Measurements from ENCODE around the gene GFPT1.
A peak's percentile ranks its signal among the peaks of the same experiment; 100 is the strongest.

Gene GFPT1

DNA sequence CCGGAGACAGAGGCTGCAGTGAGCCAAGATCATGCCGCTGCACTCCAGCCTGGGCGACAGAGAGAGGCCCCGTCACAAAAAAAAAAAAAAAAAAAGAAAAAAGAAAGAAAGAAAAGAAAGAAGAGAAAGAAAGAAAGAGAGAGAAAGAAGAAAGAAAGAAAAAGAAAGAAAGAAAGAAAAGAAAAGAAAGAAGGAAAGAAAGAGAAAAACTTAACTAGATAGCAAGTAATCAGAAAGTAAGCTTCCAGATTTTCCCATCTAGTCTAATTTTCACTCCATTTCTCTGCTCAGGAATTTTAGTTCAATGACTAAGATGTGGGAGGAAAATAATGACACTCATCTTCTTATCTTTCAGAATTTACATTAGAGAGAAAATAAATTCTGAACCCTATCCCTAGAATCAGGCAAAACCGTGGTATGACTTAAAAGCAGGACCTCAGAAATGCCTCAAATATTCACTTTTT lies 2.4 kb downstream of the GFPT1 start:
- peaks cover 0 to 3% of the 10 kb centered on the region in 2 experiments; a peak in 1 of 3 replicates for H3K36me3 ChIP-seq (ENCODE audit: control insufficient read depth in 2 of 2, insufficient read depth in 1 of 2, low read length in 2 of 2)
- no peaks in the 10 kb centered on the region for H3K9me3 ChIP-seq (ENCODE audit: control insufficient read depth, insufficient read depth, low read depth, low read length)
- TF ChIP-seq ZNF366 (tag by site-specific recombination; conservative IDR thresholded peaks at IDR 0.05) (peak; percentile 80), EGR2 (tag by site-specific recombination; IDR thresholded peaks at IDR 0.05; ENCODE audit: low read depth) (no peak), ZFP41 (tag by site-specific recombination; IDR thresholded peaks at IDR 0.05; ENCODE audit: borderline replicate concordance) (no peak), ZNF324 (tag by site-specific recombination; IDR thresholded peaks at IDR 0.05) (no peak), PRDM1 (tag by site-specific recombination; IDR thresholded peaks at IDR 0.05) (peak; percentile 84)
- H3K27ac ChIP-seq (ENCODE audit: extremely low read depth, low read depth, low read length): no peak overlapping the region
- no peak overlapping the region for H3K4me3 ChIP-seq (ENCODE audit: low read depth, low read length)
- CTCF ChIA-PET: no interaction called here
- POLR2A ChIA-PET: interaction anchor here (0.7 kb wide), 1 partner anchor 170 kb away, joined by 4 read pairs; no protein-coding TSS in a partner anchor
- no peaks in the 10 kb centered on the region for H3K4me1 ChIP-seq (ENCODE audit: control insufficient read depth, insufficient read depth, low read length)

DNA sequence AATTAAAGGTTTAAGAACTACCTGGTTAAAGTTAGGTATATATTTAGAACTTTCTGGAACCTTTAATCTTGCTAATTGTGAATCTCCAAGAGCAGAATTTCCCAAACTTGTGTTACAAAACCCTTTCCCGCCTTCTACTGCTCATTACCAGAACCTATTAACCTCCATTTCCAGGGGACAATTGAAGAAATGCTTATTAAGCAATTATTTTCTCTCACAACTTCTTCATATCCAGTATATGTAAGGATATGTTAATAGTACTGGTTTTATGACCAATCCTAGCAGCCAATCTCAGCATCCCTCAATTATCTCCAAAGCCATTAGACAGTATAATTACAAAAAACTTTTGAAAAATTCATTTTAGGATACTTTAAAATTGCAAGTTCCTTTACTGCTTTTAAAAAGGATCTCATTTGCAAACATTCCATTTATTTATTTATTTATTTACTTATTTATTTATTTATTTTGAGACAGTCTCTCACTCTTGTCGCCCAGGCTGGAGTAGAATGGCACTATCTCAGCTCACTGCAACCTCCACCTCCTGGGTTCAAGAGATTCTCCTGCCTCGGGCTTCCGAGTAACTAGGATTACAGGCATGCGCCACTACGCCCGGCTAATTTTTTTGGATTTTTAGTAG lies 3.7 kb downstream of the GFPT1 start:
- Histone ChIP-seq H3K4me3 (ENCODE audit: low read depth, low read length) (no peak overlapping the region), H3K36me3 (ENCODE audit: control insufficient read depth in 2 of 2, insufficient read depth in 1 of 2, low read length in 2 of 2) (peaks cover 0 to 3% of the 10 kb centered on the region in 2 experiments; a peak in 1 of 3 replicates), H3K9me3 (ENCODE audit: control insufficient read depth, insufficient read depth, low read depth, low read length) (no peaks in the 10 kb centered on the region), H3K4me1 (ENCODE audit: control insufficient read depth, insufficient read depth, low read length) (no peaks in the 10 kb centered on the region), H3K27ac (ENCODE audit: extremely low read depth, low read depth, low read length) (no peak overlapping the region)
- CTCF ChIA-PET: interaction anchor here (0.6 kb wide), 1 partner anchor 14 kb away, joined by 3 read pairs; no protein-coding TSS in a partner anchor
- POLR2A ChIA-PET: no interaction called here
- TF ChIP-seq, protein P1, sequence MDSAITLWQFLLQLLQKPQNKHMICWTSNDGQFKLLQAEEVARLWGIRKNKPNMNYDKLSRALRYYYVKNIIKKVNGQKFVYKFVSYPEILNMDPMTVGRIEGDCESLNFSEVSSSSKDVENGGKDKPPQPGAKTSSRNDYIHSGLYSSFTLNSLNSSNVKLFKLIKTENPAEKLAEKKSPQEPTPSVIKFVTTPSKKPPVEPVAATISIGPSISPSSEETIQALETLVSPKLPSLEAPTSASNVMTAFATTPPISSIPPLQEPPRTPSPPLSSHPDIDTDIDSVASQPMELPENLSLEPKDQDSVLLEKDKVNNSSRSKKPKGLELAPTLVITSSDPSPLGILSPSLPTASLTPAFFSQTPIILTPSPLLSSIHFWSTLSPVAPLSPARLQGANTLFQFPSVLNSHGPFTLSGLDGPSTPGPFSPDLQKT (IDR thresholded peaks at IDR 0.05; ENCODE audit: borderline replicate concordance, low read depth, low read length): no peak
- TF ChIP-seq, protein P2, sequence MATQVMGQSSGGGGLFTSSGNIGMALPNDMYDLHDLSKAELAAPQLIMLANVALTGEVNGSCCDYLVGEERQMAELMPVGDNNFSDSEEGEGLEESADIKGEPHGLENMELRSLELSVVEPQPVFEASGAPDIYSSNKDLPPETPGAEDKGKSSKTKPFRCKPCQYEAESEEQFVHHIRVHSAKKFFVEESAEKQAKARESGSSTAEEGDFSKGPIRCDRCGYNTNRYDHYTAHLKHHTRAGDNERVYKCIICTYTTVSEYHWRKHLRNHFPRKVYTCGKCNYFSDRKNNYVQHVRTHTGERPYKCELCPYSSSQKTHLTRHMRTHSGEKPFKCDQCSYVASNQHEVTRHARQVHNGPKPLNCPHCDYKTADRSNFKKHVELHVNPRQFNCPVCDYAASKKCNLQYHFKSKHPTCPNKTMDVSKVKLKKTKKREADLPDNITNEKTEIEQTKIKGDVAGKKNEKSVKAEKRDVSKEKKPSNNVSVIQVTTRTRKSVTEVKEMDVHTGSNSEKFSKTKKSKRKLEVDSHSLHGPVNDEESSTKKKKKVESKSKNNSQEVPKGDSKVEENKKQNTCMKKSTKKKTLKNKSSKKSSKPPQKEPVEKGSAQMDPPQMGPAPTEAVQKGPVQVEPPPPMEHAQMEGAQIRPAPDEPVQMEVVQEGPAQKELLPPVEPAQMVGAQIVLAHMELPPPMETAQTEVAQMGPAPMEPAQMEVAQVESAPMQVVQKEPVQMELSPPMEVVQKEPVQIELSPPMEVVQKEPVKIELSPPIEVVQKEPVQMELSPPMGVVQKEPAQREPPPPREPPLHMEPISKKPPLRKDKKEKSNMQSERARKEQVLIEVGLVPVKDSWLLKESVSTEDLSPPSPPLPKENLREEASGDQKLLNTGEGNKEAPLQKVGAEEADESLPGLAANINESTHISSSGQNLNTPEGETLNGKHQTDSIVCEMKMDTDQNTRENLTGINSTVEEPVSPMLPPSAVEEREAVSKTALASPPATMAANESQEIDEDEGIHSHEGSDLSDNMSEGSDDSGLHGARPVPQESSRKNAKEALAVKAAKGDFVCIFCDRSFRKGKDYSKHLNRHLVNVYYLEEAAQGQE (tag by site-specific recombination; IDR thresholded peaks at IDR 0.05): peak; percentile 58
- TF ChIP-seq ZFHX2 (tag by site-specific recombination; conservative IDR thresholded peaks at IDR 0.05) (no peak), ZNF138 (tag by site-specific recombination; IDR thresholded peaks at IDR 0.05; ENCODE audit: borderline replicate concordance) (0 out of 2 replicates have a peak, but pooled peaks have one; percentile 67), ZNF544 (tag by site-specific recombination; IDR thresholded peaks at IDR 0.05) (no peak), HOXA7 (CRISPR knock-in tag; IDR thresholded peaks at IDR 0.05; ENCODE audit: borderline replicate concordance) (no peak), ZNF37A (tag by site-specific recombination; IDR thresholded peaks at IDR 0.05) (no peak), GLIS2 (tag by site-specific recombination; IDR thresholded peaks at IDR 0.05) (no peak), ZNF19 (tag by site-specific recombination; IDR thresholded peaks at IDR 0.05; ENCODE audit: low read depth) (0 out of 2 replicates have a peak, but pooled peaks have one; percentile 34), ZNF514 (tag by site-specific recombination; IDR thresholded peaks at IDR 0.05) (0 out of 2 replicates have a peak, but pooled peaks have one; percentile 29), ZBTB1 (tag by site-specific recombination; IDR thresholded peaks at IDR 0.05) (no peak), ZNF426 (tag by site-specific recombination; IDR thresholded peaks at IDR 0.05) (peak; percentile 61), ZNF664 (tag by site-specific recombination; IDR thresholded peaks at IDR 0.05) (peak; percentile 43; the same call in 1 of the 2 replicates), KLF10 (tag by site-specific recombination; IDR thresholded peaks at IDR 0.05) (no peak), ZNF266 (tag by site-specific recombination; IDR thresholded peaks at IDR 0.05; ENCODE audit: low read depth) (peak; percentile 65; the same call in 1 of the 2 replicates), ZBTB48 (tag by site-specific recombination; IDR thresholded peaks at IDR 0.05) (no peak), ZNF768 (tag by site-specific recombination; IDR thresholded peaks at IDR 0.05) (no peak), ZNF791 (tag by site-specific recombination; IDR thresholded peaks at IDR 0.05) (peak; percentile 75), ZNF239 (tag by site-specific recombination; IDR thresholded peaks at IDR 0.05) (no peak), ZNF654 (tag by site-specific recombination; IDR thresholded peaks at IDR 0.05; ENCODE audit: low read depth) (0 out of 2 replicates have a peak, but pooled peaks have one; percentile 16), ZNF416 (tag by site-specific recombination; IDR thresholded peaks at IDR 0.05) (no peak), ZNF292 (tag by site-specific recombination; IDR thresholded peaks at IDR 0.05; ENCODE audit: borderline replicate concordance, low read depth) (peak; percentile 74; the same call in 1 of the 2 replicates), ZNF670 (tag by site-specific recombination; IDR thresholded peaks at IDR 0.05; ENCODE audit: low read depth) (no peak)
- TF ChIP-seq, protein P3, sequence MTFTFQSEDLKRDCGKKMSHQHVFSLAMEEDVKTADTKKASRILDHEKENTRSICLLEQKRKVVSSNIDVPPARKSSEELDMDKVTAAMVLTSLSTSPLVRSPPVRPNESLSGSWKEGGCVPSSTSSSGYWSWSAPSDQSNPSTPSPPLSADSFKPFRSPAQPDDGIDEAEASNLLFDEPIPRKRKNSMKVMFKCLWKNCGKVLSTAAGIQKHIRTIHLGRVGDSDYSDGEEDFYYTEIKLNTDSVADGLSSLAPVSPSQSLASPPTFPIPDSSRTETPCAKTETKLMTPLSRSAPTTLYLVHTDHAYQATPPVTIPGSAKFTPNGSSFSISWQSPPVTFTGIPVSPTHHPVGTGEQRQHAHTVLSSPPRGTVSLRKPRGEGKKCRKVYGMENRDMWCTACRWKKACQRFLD (tag by site-specific recombination; IDR thresholded peaks at IDR 0.05): no peak

Data from HEK293 (cell line).